Measurements from ENCODE around the gene SASH3. TPM values are rescaled to one million over a fixed set of nuclear protein-coding genes. Genes with fewer than 3 reads are reported as not detected.
A peak's percentile ranks its signal among the peaks of the same experiment; 100 is the strongest.

Gene SASH3
- total RNA-seq, 1 donor = not detected

DNA sequence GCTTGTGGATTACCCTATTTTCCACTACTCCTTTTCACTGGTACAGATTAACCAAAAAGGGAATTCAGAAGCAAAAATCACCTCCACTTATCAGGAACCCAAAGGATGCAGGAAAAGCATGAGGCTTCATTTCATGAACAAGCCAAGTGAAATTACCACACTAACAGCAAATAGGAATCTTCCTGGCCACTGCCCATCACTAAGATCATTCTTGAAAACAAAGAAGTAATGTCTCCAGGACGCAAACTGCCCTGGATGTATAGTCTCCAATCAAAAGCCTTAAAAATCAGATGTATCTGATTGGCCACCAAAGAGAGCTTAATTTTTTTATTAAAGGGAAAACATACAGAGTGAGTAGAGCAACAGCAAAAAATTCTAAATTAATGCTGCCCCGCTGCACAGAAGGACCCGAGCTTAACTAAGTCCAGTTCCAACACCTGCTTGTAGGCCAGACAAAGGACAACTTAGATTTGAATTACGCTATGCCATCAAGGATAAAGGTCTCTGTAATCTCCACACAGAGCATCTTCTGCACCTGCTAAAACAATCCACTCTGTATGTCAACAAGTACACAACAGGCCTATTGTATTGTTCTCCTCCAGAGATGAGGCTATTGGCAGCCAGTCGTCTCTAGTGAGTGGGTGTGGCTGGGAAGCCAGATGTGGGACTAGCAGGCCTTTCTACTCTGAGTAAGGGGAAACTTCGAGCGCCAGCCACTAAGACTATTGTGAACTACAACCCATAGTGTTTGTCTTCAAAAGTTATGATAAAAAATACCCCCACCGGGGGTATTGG is 51.5 kb downstream of the SASH3 start:
- TF ChIP-seq, protein P1, sequence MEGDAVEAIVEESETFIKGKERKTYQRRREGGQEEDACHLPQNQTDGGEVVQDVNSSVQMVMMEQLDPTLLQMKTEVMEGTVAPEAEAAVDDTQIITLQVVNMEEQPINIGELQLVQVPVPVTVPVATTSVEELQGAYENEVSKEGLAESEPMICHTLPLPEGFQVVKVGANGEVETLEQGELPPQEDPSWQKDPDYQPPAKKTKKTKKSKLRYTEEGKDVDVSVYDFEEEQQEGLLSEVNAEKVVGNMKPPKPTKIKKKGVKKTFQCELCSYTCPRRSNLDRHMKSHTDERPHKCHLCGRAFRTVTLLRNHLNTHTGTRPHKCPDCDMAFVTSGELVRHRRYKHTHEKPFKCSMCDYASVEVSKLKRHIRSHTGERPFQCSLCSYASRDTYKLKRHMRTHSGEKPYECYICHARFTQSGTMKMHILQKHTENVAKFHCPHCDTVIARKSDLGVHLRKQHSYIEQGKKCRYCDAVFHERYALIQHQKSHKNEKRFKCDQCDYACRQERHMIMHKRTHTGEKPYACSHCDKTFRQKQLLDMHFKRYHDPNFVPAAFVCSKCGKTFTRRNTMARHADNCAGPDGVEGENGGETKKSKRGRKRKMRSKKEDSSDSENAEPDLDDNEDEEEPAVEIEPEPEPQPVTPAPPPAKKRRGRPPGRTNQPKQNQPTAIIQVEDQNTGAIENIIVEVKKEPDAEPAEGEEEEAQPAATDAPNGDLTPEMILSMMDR (IDR thresholded peaks at IDR 0.05; ENCODE audit: insufficient read depth, low read depth, low read length) = no peak
- no peak overlapping the region for H3K4me3 ChIP-seq (ENCODE audit: low read depth, low read length)
- DNase-seq (ENCODE audit: low read depth) = no peak

DNA sequence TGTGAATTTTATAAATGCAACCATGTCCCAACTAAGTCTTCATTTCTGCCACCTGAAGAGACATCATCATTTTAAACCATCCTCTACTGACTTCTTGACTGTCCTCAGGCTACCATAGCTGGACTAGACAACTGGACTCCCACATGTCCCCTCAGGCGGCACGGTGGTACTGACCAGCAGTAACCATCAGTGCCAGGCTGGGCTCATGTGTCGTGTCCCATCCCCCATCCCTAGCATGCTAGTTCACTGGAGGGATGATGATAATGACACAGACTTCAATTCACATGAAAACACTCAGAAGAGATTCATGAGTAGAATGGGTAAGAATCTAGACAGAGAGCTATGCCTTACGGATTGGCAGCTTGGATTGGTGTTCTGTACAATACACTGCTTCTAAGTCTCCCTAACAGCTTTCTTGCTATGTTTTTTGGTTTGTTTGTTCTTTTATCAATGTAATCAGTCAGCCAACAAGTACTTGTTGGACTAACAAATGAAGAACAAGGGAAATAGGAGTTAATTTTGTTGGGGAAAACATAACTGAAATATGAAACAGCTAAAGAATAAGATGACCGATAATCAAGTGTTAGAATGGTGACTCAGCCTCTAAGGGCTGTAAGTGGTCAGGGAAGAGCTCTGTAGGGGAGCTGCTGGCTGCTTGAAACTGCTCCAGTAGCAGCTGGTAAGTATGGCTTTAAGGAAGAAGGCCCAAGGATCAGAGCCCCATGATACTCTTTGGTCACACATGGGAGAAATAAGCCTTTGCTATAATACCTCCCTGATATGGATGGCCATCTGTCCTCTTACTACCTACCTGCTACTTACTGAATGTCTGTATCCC is 53.6 kb downstream of the SASH3 start:
- no peak overlapping the region for H3K4me3 ChIP-seq (ENCODE audit: low read depth, low read length)
- DNase-seq (ENCODE audit: low read depth) = peak; percentile 41
- TF ChIP-seq, protein P1 (IDR thresholded peaks at IDR 0.05; ENCODE audit: insufficient read depth, low read depth, low read length) = no peak

DNA sequence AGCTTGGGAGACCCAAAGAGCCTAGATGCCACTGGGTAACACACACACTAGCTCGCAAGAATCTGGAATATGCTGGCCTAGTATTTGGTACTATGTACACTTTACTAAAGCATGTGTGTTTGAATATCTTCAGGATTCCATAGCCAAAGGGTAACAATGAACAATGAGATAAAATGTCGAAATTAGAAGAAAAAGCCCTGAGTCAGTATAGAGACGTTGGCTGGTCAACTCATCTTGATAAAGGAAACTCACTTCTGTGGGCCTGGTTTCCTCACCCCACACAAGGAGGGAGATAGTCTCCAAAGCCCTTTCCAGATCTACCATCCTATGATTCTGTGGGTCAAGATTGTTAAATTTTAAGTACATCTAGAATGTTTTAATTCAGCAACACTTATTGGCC is 57.1 kb downstream of the SASH3 start:
- TF ChIP-seq, protein P1 (IDR thresholded peaks at IDR 0.05; ENCODE audit: insufficient read depth, low read depth, low read length) = no peak
- no peak overlapping the region for H3K4me3 ChIP-seq (ENCODE audit: low read depth, low read length)
- no peak for DNase-seq (ENCODE audit: low read depth)

DNA sequence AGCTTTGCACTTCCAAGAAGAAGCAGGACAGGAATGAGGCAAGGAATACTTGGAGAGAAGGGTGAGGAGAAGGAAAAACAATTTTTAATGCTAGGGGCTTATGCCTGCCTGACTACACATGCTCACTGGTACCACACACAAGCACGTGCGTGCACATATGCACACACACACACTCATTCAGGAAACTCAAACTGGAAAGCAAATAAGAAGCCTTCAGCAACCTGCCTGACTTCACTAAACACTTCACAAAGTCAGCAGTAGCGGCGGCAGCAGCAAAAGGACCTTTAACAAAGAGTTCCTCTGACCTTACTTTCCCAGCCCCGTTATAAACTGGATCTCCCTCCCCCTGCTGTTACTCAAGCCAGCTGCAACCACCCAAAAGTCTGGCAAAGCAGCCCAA is 60.6 kb downstream of the SASH3 start:
- TF ChIP-seq, protein P1 (IDR thresholded peaks at IDR 0.05; ENCODE audit: insufficient read depth, low read depth, low read length) = no peak
- no peak overlapping the region for H3K4me3 ChIP-seq (ENCODE audit: low read depth, low read length)
- DNase-seq (ENCODE audit: low read depth) = peak; percentile 3

DNA sequence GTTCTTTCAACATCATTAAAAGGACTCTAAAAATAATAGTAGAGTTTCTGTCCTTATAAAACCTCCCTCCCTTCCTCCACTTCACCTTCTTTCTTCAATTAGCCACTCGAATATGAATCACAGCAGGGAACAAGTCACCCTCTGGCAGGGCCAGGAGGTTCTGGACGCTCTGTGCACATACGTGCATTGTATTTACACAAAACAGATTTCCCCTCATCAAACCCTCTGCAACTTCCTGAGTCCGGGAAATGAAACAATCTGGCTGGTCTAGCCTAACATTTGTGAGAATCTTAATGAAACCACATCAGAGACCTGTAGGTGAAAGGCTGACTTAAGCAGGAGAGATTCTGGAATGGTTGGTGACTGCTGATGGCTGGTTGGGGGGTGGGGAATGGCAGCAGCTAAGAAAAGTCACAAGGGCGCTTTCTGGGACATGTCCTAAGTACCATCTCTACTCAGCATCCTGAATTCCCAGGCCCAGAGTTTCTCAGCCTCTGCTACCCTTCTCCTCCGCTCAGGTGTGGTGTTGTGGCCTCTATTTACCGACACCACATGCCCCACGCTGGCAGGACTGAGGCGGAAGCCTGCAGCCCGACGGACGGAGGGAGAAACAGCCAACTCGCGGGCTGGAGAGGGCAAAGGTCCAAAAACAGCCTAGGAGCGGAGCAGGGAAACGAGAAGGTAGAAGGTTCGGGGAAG is 62.9 kb downstream of the SASH3 start:
- peak; percentile 38 for DNase-seq (ENCODE audit: low read depth)
- TF ChIP-seq, protein P1 (IDR thresholded peaks at IDR 0.05; ENCODE audit: insufficient read depth, low read depth, low read length) = no peak
- H3K4me3 ChIP-seq (ENCODE audit: low read depth, low read length) = peak overlapping the region; percentile 74

DNA sequence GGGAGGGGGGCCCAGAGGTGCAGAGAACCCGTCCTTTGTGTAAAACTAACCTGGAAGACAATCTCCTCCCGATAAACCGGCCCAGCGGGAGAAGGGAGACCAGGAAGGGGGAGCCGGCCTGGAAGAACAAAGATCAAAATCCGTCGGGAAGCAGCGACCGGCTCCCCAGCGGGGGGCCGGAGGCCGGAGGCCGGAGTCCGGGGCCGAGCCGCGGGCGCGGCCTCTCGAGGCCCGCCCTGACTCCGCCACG is 63.4 kb downstream of the SASH3 start:
- TF ChIP-seq, protein P1 (IDR thresholded peaks at IDR 0.05; ENCODE audit: insufficient read depth, low read depth, low read length) = no peak
- no peak for DNase-seq (ENCODE audit: low read depth)
- H3K4me3 ChIP-seq (ENCODE audit: low read depth, low read length) = peak overlapping the region; percentile 74
